Activated CD4-positive, alpha-beta memory T cell treated with anti-CD3 and anti-CD28 coated beads, Interleukin-2, amount 10 ng/mL, durations not matched to agents 7 days and 5 days (primary cell): ENCODE measurements around the gene WDCP. TPM values are rescaled to one million over a fixed set of nuclear protein-coding genes. Genes with fewer than 3 reads are reported as not detected.

ENCODE experiments used
- CTCF ChIA-PET: fragments of 350-600 bp; sonication (Branson Sonifier 250); formaldehyde crosslinking; loops from one replicate; lab custom pipeline; 2021; ENCODE audit warnings: antibody characterized with exemption, inconsistent platforms; lab: Charles Lee
- POLR2A ChIA-PET: fragments of 350-600 bp; sonication (Branson Sonifier 250); formaldehyde crosslinking; loops from one replicate; lab custom pipeline; 2021; ENCODE audit warnings: antibody characterized with exemption; lab: Charles Lee
- DNase-seq: peaks from one replicate; pipeline ENCODE4 v3.0.0-alpha.2; 2020
- H3K27ac Mint-ChIP-seq: one replicate; pipeline ENCODE4 v1.8.0; 2021; ENCODE audit warnings: mild to moderate bottlenecking, mixed read lengths
- H3K27me3 Mint-ChIP-seq: one replicate; pipeline ENCODE4 v1.8.0; 2021; ENCODE audit warnings: mixed read lengths
- H3K36me3 Mint-ChIP-seq: one replicate; pipeline ENCODE4 v1.8.0; 2021; ENCODE audit warnings: low read depth, mixed read lengths
- H3K4me1 Mint-ChIP-seq: one replicate; pipeline ENCODE4 v1.8.0; 2021; ENCODE audit warnings: mixed read lengths
- H3K4me3 Mint-ChIP-seq: one replicate; pipeline ENCODE4 v1.8.0; 2021; ENCODE audit warnings: mild to moderate bottlenecking, mixed read lengths
- H3K9me3 Mint-ChIP-seq: one replicate; pipeline ENCODE4 v1.8.0; 2021; ENCODE audit warnings: mixed read lengths
- total RNA-seq, 2 experiments: library from RNA; stranded (reverse); gene quantifications; one replicate each; pipeline ENCODE4 v1.2.3, GENCODE V29; 2021

The WDCP gene
- total RNA-seq, 2 experiments from 2014 or later: 18.5 to 19.1 TPM

DNA sequence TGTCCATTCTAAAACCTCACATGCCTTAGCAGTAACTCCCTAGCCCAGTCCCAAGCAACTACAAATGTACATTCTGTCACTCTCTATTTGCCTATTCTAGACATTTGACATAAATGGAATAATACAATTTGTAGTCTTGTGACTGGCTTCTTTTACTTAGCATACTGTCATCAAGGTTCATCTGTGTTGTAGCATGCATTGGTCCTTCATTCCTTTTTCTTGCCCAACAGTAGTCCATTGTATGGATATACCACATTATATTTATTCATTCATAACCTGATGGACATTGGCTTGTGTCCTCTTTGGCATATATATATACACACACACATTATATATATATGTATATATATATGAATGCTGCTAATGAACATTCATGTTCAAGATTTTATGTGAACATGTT, 39.5 kb downstream of the WDCP start:
- no peak overlapping the region for H3K4me3 Mint-ChIP-seq
- no peaks in the 10 kb centered on the region for H3K36me3 Mint-ChIP-seq
- no peak for DNase-seq
- no peak overlapping the region for H3K27ac Mint-ChIP-seq
- CTCF ChIA-PET: no interaction called here
- POLR2A ChIA-PET: no interaction called here
- peaks cover 34% of the 10 kb centered on the region for H3K27me3 Mint-ChIP-seq
- peaks cover 6% of the 10 kb centered on the region for H3K4me1 Mint-ChIP-seq
- no peaks in the 10 kb centered on the region for H3K9me3 Mint-ChIP-seq

DNA sequence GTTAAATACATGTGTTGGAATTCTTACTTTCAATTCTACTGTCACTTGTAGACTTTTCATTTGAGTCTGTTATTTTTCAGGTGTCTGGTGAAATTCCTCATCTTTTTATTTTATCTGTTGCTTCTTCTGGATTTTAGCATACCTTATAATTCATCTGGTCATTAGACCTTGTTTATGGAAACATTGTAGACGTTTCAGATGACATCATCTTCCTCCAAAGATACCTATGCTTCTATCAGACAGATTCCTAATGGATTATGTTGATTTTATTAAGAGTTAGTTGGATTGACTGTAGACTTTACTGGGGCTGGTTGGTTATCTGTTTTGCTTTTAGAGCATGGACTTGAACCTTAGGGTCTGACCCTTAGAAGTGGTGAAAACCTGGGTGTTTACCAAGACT, 52.6 kb downstream of the WDCP start:
- Mint-ChIP-seq H3K9me3 (no peaks in the 10 kb centered on the region), H3K4me3 (no peak overlapping the region), H3K36me3 (peaks cover 3% of the 10 kb centered on the region), H3K4me1 (no peaks in the 10 kb centered on the region), H3K27me3 (no peaks in the 10 kb centered on the region), H3K27ac (no peak overlapping the region)
- DNase-seq: no peak
- CTCF ChIA-PET: no interaction called here
- POLR2A ChIA-PET: interaction anchor here (1.0 kb wide), 1 partner anchor 11 kb away, joined by 3 read pairs; no protein-coding TSS in a partner anchor

DNA sequence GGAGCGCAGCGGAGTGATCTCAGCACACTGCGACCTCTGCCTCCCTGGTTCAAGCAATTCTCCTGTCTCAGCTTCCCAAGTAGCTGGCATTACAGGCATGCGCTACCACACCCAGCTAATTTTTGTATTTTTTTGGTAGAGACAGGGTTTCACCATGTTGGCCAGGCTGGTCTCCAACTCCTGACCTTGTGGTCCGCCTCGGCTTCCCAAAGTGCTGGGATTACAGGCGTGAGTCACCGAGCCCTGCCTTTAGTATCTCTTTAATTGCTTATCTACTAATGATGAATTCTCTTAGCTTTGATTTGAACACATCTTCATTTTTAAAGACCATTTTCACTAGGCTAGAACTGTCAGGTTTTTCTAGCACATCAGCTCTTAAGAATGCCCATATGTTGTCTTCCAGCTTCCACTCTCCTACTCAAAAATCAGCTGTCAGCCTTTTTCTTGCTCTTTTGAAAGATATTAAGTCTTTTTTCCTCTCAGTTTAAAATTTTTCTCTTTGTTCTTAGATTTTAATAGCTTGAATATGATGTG, 53.4 kb downstream of the WDCP start:
- CTCF ChIA-PET: no interaction called here
- Mint-ChIP-seq H3K9me3 (no peaks in the 10 kb centered on the region), H3K27me3 (no peaks in the 10 kb centered on the region), H3K36me3 (peaks cover 2% of the 10 kb centered on the region), H3K4me1 (no peaks in the 10 kb centered on the region), H3K4me3 (no peak overlapping the region), H3K27ac (no peak overlapping the region)
- POLR2A ChIA-PET: no interaction called here
- no peak for DNase-seq

DNA sequence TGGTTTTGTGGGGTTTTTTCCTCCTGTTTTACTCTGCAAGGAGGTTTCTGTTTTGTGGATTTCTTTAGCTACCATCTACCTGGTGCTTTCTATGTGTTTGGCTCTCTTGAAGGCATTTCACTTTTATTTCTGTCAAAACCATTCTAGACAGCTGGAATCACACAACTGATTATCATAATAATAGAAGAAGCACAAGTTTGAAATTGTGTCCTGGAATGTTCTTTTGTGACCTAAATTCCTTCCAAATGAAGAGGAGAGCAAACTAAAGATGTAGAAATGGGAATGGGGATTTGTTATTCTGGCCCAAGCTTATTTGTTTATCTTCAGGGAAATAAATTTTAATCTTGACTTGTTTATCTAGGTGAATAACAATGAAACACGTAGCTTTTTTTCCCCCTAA, 54.3 kb downstream of the WDCP start:
- Mint-ChIP-seq H3K27me3 (no peaks in the 10 kb centered on the region), H3K4me3 (no peak overlapping the region), H3K27ac (no peak overlapping the region), H3K9me3 (no peaks in the 10 kb centered on the region), H3K4me1 (no peaks in the 10 kb centered on the region), H3K36me3 (no peaks in the 10 kb centered on the region)
- DNase-seq: no peak
- POLR2A ChIA-PET: no interaction called here
- CTCF ChIA-PET: no interaction called here

DNA sequence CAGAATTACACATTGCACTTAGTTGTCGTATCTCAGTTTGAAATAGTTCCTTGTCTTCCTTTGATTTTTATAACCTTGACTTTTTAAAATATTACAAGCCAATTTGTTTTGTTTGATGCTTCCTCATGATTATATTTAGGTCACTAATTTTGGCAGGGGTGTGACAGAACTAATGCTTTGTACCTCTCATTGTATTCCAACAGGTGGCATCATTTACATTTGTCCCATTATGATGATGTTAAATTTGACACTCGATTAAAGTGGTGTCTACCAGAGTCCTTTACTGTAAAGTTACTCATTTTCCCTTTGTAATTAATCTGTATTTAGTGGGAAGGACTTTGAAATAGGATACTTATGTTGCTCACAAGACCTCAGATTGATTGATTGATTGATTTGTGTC, 58.8 kb downstream of the WDCP start:
- POLR2A ChIA-PET: interaction anchor here (0.6 kb wide), 1 partner anchor 118 kb away, joined by 3 read pairs; no protein-coding TSS in a partner anchor
- CTCF ChIA-PET: no interaction called here
- Mint-ChIP-seq H3K36me3 (no peaks in the 10 kb centered on the region), H3K27ac (no peak overlapping the region), H3K4me3 (no peak overlapping the region), H3K9me3 (no peaks in the 10 kb centered on the region), H3K4me1 (no peaks in the 10 kb centered on the region), H3K27me3 (no peaks in the 10 kb centered on the region)
- DNase-seq: no peak

Other genes with a start within 250 kb of the WDCP start
- gene ATAD2B, start 120.3 kb downstream of the WDCP start, total RNA-seq: 10 to 100 TPM; 17.6 to 19.5 TPM
- gene UBXN2A, start 106.9 kb downstream of the WDCP start, total RNA-seq: 10 to 100 TPM; 11.5 to 12.3 TPM
- gene MFSD2B, start 37.3 kb downstream of the WDCP start, total RNA-seq: under 1 TPM in 1 of 2 experiments, not detected in 1; 0.20 TPM
- 1 to 10 TPM; 4.8 to 5.5 TPM for gene FKBP1B, start 2.4 kb upstream of the WDCP start, total RNA-seq
- 10 to 100 TPM; 87.4 to 88.2 TPM for gene SF3B6, start 28.9 kb upstream of the WDCP start, total RNA-seq
- 1 to 10 TPM; 2.7 to 2.9 TPM for gene TP53I3, start 37.4 kb upstream of the WDCP start, total RNA-seq
- not detected for gene PFN4, start 75.9 kb upstream of the WDCP start, total RNA-seq
- gene FAM228B, start 76.1 kb upstream of the WDCP start, total RNA-seq: 1 to 10 TPM; 7.2 to 8.4 TPM
- under 1 TPM in 1 of 2 experiments, not detected in 1; 0.23 TPM for gene FAM228A, start 127.7 kb upstream of the WDCP start, total RNA-seq